SK-N-SH (cell line): Measurements from ENCODE around the gene RGS14. TPM values are rescaled to one million over a fixed set of nuclear protein-coding genes. Genes with fewer than 3 reads are reported as not detected.

Experiments
- CTCF ChIA-PET: fragments of 300-600, 350-600 bp; formaldehyde crosslinking; extraction: SDS; loops from one replicate; lab custom pipeline; 2021; lab: Yijun Ruan, JAX
- POLR2A ChIA-PET: fragments of 350-600 bp; sonication (Branson Sonifier 250); formaldehyde crosslinking; extraction: SDS; loops from one replicate; lab custom pipeline; 2020; ENCODE audit warnings: antibody characterized with exemption, inconsistent platforms; lab: Yijun Ruan, JAX
- DNase-seq: peaks from one replicate; pipeline ENCODE4 v3.0.0; 2012
- H2AFZ ChIP-seq: fragments of 200-600 bp; sonication (generic); 2 replicates; pipeline ENCODE4 v1.8.1; 2016; ENCODE audit warnings: antibody characterized with exemption, mild to moderate bottlenecking, low read depth
- H3F3A ChIP-seq: fragments of 200-600 bp; sonication (generic); replicated peaks from 2 replicates; pipeline ENCODE3; 2016; ENCODE audit warnings: antibody characterized with exemption, mild to moderate bottlenecking; ENCODE audit not compliant: insufficient read depth
- H3K27ac ChIP-seq, 2 experiments: fragments of 200-500 bp in 1 of 2; fragments of 200-600 bp in 1 of 2; sonication (Bioruptor generic) in 1 of 2; sonication (generic), shearing (Covaris generic) in 1 of 2; 2 replicates each; pipeline versions ENCODE4 v1.5.1 to v1.6.1; 2014 to 2016; ENCODE audit warnings: low read depth in 2 of 2, inconsistent platforms in 1 of 2, low read length in 1 of 2, mild to moderate bottlenecking in 1 of 2, mixed read lengths in 1 of 2
- H3K27me3 ChIP-seq: fragments of 200-600 bp; sonication (generic), shearing (Covaris generic); 2 replicates; pipeline ENCODE4 v1.6.1; 2016; ENCODE audit warnings: mixed run types; ENCODE audit not compliant: insufficient read depth
- H3K36me3 ChIP-seq, 2 experiments: fragments of 200-500 bp in 1 of 2; fragments of 200-600 bp in 1 of 2; sonication (Bioruptor generic) in 1 of 2; sonication (generic) in 1 of 2; replicated peaks in 1 of 2; 2 replicates each; pipeline versions ENCODE3 to v1.5.1; 2014 to 2016; ENCODE audit warnings: low read length in 1 of 2, mild to moderate bottlenecking in 1 of 2; ENCODE audit not compliant: insufficient read depth in 2 of 2, control insufficient read depth in 1 of 2
- H3K4me1 ChIP-seq, 2 experiments: fragments of 200-500 bp in 1 of 2; fragments of 200-600 bp in 1 of 2; sonication (Bioruptor generic) in 1 of 2; sonication (generic), shearing (Covaris generic) in 1 of 2; 2 replicates each; pipeline versions ENCODE4 v1.5.1 to v1.6.1; 2014 to 2016; ENCODE audit warnings: low read depth in 1 of 2, low read length in 1 of 2, mixed run types in 1 of 2; ENCODE audit not compliant: insufficient read depth in 2 of 2, control insufficient read depth in 1 of 2
- H3K4me2 ChIP-seq: fragments of 200-600 bp; sonication (generic), shearing (Covaris generic); 2 replicates; pipeline ENCODE4 v1.6.1; 2017; ENCODE audit warnings: mixed run types
- H3K4me3 ChIP-seq, 2 experiments: fragments of 200-500 bp in 1 of 2; fragments of 200-600 bp in 1 of 2; sonication (Bioruptor generic) in 1 of 2; sonication (generic), shearing (Covaris generic) in 1 of 2; 2 replicates each; pipeline versions ENCODE4 v1.5.1 to v1.8.1; 2014 to 2016; ENCODE audit warnings: low read depth in 2 of 2, inconsistent platforms in 1 of 2, low read length in 1 of 2, mild to moderate bottlenecking in 1 of 2, mixed read lengths in 1 of 2, moderate library complexity in 1 of 2
- H3K79me2 ChIP-seq: fragments of 200-600 bp; sonication (generic); 2 replicates; pipeline ENCODE4 v1.8.1; 2017; ENCODE audit warnings: mild to moderate bottlenecking; ENCODE audit not compliant: insufficient read depth
- H3K9ac ChIP-seq: fragments of 200-600 bp; sonication (generic); 2 replicates; pipeline ENCODE4 v1.6.1; 2017; ENCODE audit warnings: mixed run types
- H3K9me2 ChIP-seq: fragments of 200-600 bp; sonication (generic); 2 replicates; pipeline ENCODE4 v1.6.1; 2017; ENCODE audit warnings: mixed run types
- H3K9me3 ChIP-seq: fragments of 200-600 bp; sonication (generic); 2 replicates; pipeline ENCODE4 v1.6.1; 2017; ENCODE audit warnings: mixed run types, mild to moderate bottlenecking, moderate library complexity
- H4K20me1 ChIP-seq: fragments of 200-600 bp; sonication (generic); 2 replicates; pipeline ENCODE4 v1.6.1; 2017; ENCODE audit warnings: mild to moderate bottlenecking, mixed run types; ENCODE audit not compliant: insufficient read depth
- ELF1 ChIP-seq: IDR thresholded peaks from 2 replicates; pipeline ENCODE4 v1.4.0; 2012
- EP300 ChIP-seq, 2 experiments: IDR thresholded peaks; 2 replicates each; pipeline versions ENCODE4 v1.4.0 to v1.6.1; 2012; ENCODE audit warnings: borderline replicate concordance in 1 of 2, low read depth in 1 of 2, low read length in 1 of 2
- FOSL2 ChIP-seq: IDR thresholded peaks from 2 replicates; pipeline ENCODE4 v1.4.0; 2012; ENCODE audit warnings: low read depth, mild to moderate bottlenecking, moderate library complexity, borderline replicate concordance
- GABPA ChIP-seq: IDR thresholded peaks from 2 replicates; pipeline ENCODE4 v1.4.0; 2012; ENCODE audit warnings: low read depth, mild to moderate bottlenecking
- MXI1 ChIP-seq: IDR thresholded peaks from 2 replicates; pipeline ENCODE4 v1.6.1; 2012; ENCODE audit warnings: mild to moderate bottlenecking, low read depth, low read length, improper control_type of control experiment
- NFIC ChIP-seq: IDR thresholded peaks from 2 replicates; pipeline ENCODE4 v1.4.0; 2012; ENCODE audit warnings: borderline replicate concordance
- POLR2AphosphoS5 ChIP-seq: IDR thresholded peaks from 2 replicates; pipeline ENCODE4 v1.6.1; 2012; ENCODE audit warnings: low read depth, low read length
- RFX5 ChIP-seq: IDR thresholded peaks from 2 replicates; pipeline ENCODE4 v1.6.1; 2012; ENCODE audit warnings: mild to moderate bottlenecking, improper control_type of control experiment, low read length
- RXRA ChIP-seq: IDR thresholded peaks from 2 replicates; pipeline ENCODE4 v1.4.0; 2012; ENCODE audit warnings: low read depth, mild to moderate bottlenecking, borderline replicate concordance
- TAF1 ChIP-seq: IDR thresholded peaks from 2 replicates; pipeline ENCODE4 v1.6.1; 2012; ENCODE audit warnings: low read depth, mild to moderate bottlenecking, low read length, moderate library complexity, borderline replicate concordance
- WGBS: methylation state at CpG from one replicate; pipeline ENCODE4 v1.1.6; 2017; ENCODE audit warnings: low lambda C conversion rate; 5-methylcytosine and 5-hydroxymethylcytosine counted together
- polyA plus RNA-seq, 3 experiments: library from polyadenylated mRNA; depleted of rRNA; stranded (reverse); fragments of >200 nt; gene quantifications; 2 replicates each; pipeline ENCODE4 v1.2.3, GENCODE V29; 2012
- TF ChIP-seq, protein P1 (sequence below): fragments of 150-350 bp; IDR thresholded peaks from 2 replicates; pipeline ENCODE4 v1.6.1; 2017; ENCODE audit warnings: antibody characterized with exemption, low read length, low read depth, borderline replicate concordance

The RGS14 gene
- polyA plus RNA-seq, 1 of the 3 experiments (the other 2 are of a cell fraction) = 26.5 TPM

DNA sequence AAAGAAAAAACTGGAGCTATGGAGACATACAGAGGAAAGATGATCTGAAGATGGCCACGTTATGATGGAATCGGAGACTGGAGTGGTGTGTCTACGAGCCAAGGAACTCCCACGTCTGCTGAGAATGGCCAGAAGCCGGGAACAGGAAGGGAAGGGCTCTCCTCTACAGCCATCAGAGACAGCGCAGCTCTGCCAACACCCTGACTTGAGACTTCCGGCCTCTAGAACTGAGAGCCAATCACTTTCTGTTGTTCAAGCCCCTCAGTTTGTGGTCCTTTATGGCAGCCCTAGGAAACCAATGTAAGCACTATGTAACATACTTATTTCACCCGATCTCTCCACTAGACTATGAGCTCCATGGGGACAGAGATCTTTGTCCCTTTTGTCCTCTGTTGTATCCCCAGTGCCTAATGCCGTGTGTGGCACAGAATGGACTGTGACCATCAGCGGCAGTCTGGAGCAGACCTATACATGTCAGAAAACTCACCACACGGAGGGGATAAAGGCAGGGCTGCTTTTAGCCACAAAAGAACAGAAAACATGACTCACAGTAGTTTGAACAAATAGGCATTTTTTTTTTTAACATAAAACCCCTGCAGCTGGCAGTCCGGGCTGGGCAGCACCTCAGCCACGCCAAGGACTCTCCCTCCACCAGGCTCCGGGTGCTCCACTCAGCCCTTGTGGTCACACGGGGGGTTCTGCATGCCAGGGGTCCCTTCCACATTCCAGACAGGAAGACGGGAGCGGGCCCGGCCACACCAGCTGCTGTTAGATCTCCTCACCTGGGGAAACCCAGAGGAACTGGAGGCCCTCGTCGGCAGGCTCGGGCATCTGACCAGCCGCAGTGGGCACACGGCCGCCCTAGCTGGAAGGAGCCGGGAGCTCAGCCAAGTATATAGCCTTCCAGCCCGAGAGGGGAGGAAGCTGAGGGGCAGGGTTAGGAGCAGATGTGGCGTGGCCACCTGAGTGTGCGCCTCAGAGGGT lies 29.9 kb upstream of the RGS14 start:
- H3K27me3 ChIP-seq = no peaks in the 10 kb centered on the region
- no peak overlapping the region for H2AFZ ChIP-seq
- no peaks in the 10 kb centered on the region for H3F3A ChIP-seq
- H3K4me2 ChIP-seq = no peak overlapping the region
- H3K79me2 ChIP-seq = no peaks in the 10 kb centered on the region; the same call in 1 of the 2 replicates
- 86% methylated on average over 23 of the region's 28 CpGs for WGBS
- CTCF ChIA-PET = interaction anchor here (0.8 to 5.8 kb wide), 5 partner anchors 10 to 173 kb away, joined by 3 to 31 read pairs (median 3); no protein-coding TSS in a partner anchor
- H3K9me3 ChIP-seq = no peaks in the 10 kb centered on the region
- no peaks in the 10 kb centered on the region for H3K9me2 ChIP-seq
- no peak overlapping the region for H3K4me3 ChIP-seq
- H3K9ac ChIP-seq = no peak overlapping the region
- H3K36me3 ChIP-seq = peaks cover 0 to 34% of the 10 kb centered on the region in 2 experiments
- no peak for DNase-seq
- 0 out of 2 replicates have a peak, but pooled peaks cover 8% of the 10 kb centered on the region for H4K20me1 ChIP-seq
- H3K4me1 ChIP-seq = peaks cover 0 to 7% of the 10 kb centered on the region in 2 experiments; a peak in 1 of 4 replicates
- POLR2A ChIA-PET = no interaction called here
- no peak overlapping the region for H3K27ac ChIP-seq
- TF ChIP-seq RFX5 = no peak
- no peak for TF ChIP-seq ELF1
- no peak for TF ChIP-seq EP300 (IDR thresholded peaks at IDR 0.05; ENCODE audit: borderline replicate concordance in 1 of 2, low read depth in 1 of 2, low read length in 1 of 2)
- no peak for TF ChIP-seq NFIC

DNA sequence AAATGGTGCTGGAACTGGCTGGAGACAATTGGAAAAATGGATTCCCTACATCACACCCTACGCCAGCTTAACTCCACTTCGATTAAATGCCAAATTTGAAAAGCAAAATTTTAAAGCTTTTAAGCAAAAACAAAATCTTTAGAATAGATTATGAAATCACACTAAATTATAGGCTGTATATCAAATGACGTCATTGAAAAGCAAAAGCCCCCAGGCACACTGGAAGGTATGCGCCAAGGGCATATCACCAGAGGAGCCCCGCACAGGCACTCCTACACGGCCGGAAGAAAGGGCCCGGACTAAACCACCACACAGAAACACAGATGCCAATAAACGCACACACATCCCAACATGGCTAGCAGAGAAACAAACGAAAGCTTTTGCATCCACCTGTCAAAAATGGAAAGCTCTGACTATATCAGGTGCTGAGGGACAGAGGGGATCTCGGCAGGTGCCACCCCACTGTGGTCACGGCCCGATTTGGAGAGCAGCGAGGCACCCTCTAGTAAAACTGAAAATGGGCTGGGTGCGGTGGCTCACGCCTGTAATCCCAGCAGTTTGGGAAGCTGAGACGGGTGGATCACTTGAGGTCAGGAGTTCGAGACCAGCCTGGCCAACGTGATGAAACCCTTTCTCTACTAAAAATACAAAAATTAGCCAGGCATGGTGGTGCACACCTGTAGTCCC lies 29.0 kb upstream of the RGS14 start:
- H4K20me1 ChIP-seq = 0 out of 2 replicates have a peak, but pooled peaks cover 8% of the 10 kb centered on the region
- H3K9me2 ChIP-seq = no peaks in the 10 kb centered on the region
- H3F3A ChIP-seq = no peaks in the 10 kb centered on the region
- H3K27me3 ChIP-seq = no peaks in the 10 kb centered on the region
- H3K4me2 ChIP-seq = no peak overlapping the region
- H3K4me3 ChIP-seq = no peak overlapping the region
- 91% methylated on average over 19 of the region's 19 CpGs for WGBS
- peaks cover 0 to 43% of the 10 kb centered on the region in 2 experiments for H3K36me3 ChIP-seq
- H3K4me1 ChIP-seq = peaks cover 0 to 7% of the 10 kb centered on the region in 2 experiments; a peak in 1 of 4 replicates
- CTCF ChIA-PET = interaction anchor here (0.8 to 5.8 kb wide), 3 partner anchors 11 to 172 kb away, joined by 3 to 31 read pairs (median 4); no protein-coding TSS in a partner anchor
- H3K9me3 ChIP-seq = no peaks in the 10 kb centered on the region
- TF ChIP-seq GABPA = no peak
- no peak for TF ChIP-seq TAF1
- TF ChIP-seq FOSL2 = no peak
- no peak for TF ChIP-seq MXI1
- TF ChIP-seq POLR2AphosphoS5 = no peak
- TF ChIP-seq, protein P1, sequence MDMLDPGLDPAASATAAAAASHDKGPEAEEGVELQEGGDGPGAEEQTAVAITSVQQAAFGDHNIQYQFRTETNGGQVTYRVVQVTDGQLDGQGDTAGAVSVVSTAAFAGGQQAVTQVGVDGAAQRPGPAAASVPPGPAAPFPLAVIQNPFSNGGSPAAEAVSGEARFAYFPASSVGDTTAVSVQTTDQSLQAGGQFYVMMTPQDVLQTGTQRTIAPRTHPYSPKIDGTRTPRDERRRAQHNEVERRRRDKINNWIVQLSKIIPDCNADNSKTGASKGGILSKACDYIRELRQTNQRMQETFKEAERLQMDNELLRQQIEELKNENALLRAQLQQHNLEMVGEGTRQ = no peak
- no peak for TF ChIP-seq RXRA
- POLR2A ChIA-PET = no interaction called here
- no peak overlapping the region for H2AFZ ChIP-seq
- no peak overlapping the region for H3K9ac ChIP-seq
- no peak for DNase-seq
- H3K79me2 ChIP-seq = no peaks in the 10 kb centered on the region; the same call in 1 of the 2 replicates
- no peak overlapping the region for H3K27ac ChIP-seq
